Adipocyte (in vitro differentiated cells): ENCODE results near the gene CASQ2.

Experiments
- DNase-seq: peaks from one replicate; pipeline ENCODE4 v3.0.0-alpha.2; 2015; ENCODE audit warnings: low read depth
- H3K27me3 ChIP-seq: replicated peaks from 2 replicates; pipeline ENCODE4 v1.7.0; 2013; ENCODE audit warnings: mild to moderate bottlenecking, low read length, moderate library complexity; ENCODE audit not compliant: control insufficient read depth, insufficient read depth
- H3K36me3 ChIP-seq: 2 replicates; pipeline ENCODE4 v1.7.0; 2013; ENCODE audit warnings: low read length, mild to moderate bottlenecking, moderate library complexity; ENCODE audit not compliant: control insufficient read depth, insufficient read depth, severe bottlenecking
- H3K4me1 ChIP-seq: 2 replicates; pipeline ENCODE4 v1.7.0; 2013; ENCODE audit warnings: mild to moderate bottlenecking, low read length, moderate library complexity; ENCODE audit not compliant: control insufficient read depth, insufficient read depth
- H3K4me3 ChIP-seq: 2 replicates; pipeline ENCODE4 v1.7.0; 2013; ENCODE audit warnings: mild to moderate bottlenecking, low read length, moderate library complexity
- H3K9ac ChIP-seq: 2 replicates; pipeline ENCODE4 v1.7.0; 2013; ENCODE audit warnings: mild to moderate bottlenecking, low read length, moderate library complexity
- H3K9me3 ChIP-seq: 2 replicates; pipeline ENCODE4 v1.7.0; 2013; ENCODE audit warnings: mild to moderate bottlenecking, low read length, moderate library complexity; ENCODE audit not compliant: control insufficient read depth

The CASQ2 gene

DNA sequence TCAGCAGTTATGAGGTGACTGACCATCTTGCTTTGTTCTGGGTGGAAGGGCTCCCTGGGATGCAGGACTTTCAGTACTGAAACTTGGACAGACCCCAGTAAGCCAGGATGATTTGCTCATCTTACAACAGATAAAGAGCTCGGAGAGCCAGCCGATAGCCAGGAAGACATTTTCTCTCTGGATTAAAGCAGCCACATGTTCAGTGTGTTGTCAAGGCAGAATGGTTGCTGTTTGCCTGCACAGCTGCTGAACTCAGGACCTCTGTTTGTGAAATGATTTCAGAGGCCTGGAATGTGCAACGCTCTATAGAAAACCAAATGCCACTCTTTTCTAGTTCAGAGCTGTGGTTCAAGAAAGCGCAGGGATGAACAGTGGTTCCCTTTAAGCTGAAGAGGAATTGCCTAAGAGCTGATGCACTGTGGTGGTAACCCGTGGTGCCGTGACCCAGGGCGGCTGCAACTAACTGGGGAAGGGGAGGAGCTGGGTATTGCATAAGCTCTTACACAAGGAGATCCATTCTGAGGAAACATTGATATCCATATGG lies 40.7 kb downstream of the CASQ2 start:
- H3K9ac ChIP-seq = peak overlapping the region; percentile 65
- H3K9me3 ChIP-seq = no peaks in the 10 kb centered on the region
- no peaks in the 10 kb centered on the region for H3K27me3 ChIP-seq
- H3K4me3 ChIP-seq = peak overlapping the region; percentile 41
- H3K4me1 ChIP-seq = peaks cover 33% of the 10 kb centered on the region
- DNase-seq = peak; percentile 93
- no peaks in the 10 kb centered on the region for H3K36me3 ChIP-seq

DNA sequence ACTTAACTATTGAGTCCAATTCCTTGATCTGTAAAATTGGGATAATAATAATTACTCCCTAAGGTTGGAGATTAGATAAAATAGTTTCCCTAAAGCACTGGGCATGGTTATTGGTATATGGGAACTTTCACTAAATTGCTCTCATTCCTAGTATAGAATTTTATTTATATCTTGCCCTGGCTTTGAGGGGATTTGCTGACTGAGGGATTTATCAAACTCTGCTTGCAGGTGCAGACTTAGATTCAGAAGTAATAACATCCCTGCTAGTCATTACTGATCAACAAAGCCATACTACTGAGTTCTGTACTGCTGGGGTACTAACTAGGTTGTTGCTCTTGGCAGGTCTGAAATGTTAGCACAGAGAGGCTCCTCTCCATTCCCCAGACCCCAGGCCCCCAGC lies 41.9 kb downstream of the CASQ2 start:
- Histone ChIP-seq H3K9me3 (no peaks in the 10 kb centered on the region), H3K27me3 (no peaks in the 10 kb centered on the region), H3K4me3 (no peak overlapping the region), H3K4me1 (peaks cover 33% of the 10 kb centered on the region), H3K36me3 (no peaks in the 10 kb centered on the region), H3K9ac (no peak overlapping the region)
- no peak for DNase-seq

DNA sequence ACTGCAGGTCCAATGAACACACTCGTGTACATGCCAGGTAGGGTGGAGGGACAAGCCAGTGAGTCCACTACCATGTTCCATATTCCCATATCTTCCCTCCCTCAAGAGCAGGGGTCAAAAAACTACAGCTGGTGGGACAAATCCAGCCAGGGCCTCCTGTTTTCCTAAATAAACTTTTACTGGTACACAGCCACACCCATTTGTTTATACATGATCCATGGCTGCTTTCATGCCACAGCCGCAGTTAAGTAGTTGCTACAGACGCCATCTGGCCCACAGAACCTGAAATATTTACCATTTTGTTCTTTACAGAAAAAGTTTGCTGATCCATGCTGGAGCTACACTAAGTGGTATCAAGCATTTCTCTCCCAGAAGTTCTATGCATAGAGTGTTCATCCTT lies 42.4 kb downstream of the CASQ2 start:
- H3K36me3 ChIP-seq = no peaks in the 10 kb centered on the region
- no peaks in the 10 kb centered on the region for H3K27me3 ChIP-seq
- H3K4me3 ChIP-seq = no peak overlapping the region
- H3K4me1 ChIP-seq = peaks cover 33% of the 10 kb centered on the region
- DNase-seq = peak; percentile 16
- no peaks in the 10 kb centered on the region for H3K9me3 ChIP-seq
- peak overlapping the region; percentile 10 for H3K9ac ChIP-seq

DNA sequence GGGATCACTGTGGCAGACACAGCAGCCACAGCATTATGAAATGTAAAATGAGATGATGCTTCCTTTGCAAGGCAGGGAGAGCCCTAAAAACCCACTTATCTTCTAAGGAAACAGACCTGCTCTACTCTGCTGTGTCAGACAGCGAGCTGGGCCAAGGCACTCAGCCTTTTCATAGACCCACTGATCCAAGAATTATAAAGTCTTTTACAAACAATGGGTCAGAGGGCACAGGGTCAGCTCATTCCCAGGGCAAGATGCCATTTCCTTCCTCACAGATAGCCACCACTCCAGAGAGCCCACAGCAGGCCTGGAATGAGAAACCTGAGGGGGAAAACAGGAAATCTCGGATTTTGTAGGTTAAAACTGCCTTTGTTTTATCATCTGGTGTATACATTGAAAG lies 42.9 kb downstream of the CASQ2 start:
- Histone ChIP-seq H3K36me3 (no peaks in the 10 kb centered on the region), H3K4me1 (peaks cover 33% of the 10 kb centered on the region), H3K9me3 (no peaks in the 10 kb centered on the region), H3K4me3 (no peak overlapping the region), H3K9ac (peak overlapping the region; percentile 10), H3K27me3 (no peaks in the 10 kb centered on the region)
- DNase-seq = no peak

DNA sequence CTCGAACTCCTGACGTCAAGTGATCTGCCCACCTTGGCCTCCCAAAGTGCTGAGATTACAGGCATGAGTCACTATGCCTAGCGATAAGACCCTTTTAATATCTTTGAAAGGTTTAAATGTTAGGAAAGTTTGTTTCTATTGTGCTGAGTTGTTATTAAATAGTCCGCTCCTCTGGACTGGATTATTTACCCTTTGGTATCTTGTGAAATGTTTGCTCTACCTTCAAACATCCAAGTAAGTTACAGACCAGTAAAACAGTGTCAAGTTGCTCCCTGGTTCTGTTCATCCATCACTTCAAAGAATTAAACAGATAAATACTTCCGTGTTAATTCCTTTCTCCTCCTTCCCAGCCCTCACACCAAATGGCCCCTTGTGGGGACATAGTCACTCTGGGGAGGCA lies 44.8 kb downstream of the CASQ2 start:
- no peak overlapping the region for H3K9ac ChIP-seq
- no peaks in the 10 kb centered on the region for H3K9me3 ChIP-seq
- peaks cover 33% of the 10 kb centered on the region for H3K4me1 ChIP-seq
- no peaks in the 10 kb centered on the region for H3K36me3 ChIP-seq
- DNase-seq = no peak
- no peaks in the 10 kb centered on the region for H3K27me3 ChIP-seq
- no peak overlapping the region for H3K4me3 ChIP-seq

DNA sequence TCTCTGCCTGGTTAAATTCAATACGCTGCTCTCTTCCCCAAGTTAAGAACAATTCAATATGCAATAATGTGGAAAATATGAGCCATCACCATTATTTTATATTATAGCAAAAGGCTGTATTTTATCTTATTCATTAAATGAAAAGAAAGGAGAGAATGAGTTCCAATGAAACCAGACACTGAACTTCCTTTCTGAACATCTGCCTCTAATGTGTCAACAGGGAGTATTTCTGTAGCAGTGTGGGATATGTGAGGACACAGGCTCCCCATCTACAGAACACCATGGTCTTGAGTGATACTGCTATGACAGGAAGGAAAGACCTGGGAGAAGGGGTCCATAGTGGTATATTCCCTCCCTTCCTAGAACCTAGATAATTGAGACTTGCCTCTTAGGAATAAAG lies 46.3 kb downstream of the CASQ2 start:
- no peak for DNase-seq
- Histone ChIP-seq H3K9ac (no peak overlapping the region), H3K36me3 (no peaks in the 10 kb centered on the region)

DNA sequence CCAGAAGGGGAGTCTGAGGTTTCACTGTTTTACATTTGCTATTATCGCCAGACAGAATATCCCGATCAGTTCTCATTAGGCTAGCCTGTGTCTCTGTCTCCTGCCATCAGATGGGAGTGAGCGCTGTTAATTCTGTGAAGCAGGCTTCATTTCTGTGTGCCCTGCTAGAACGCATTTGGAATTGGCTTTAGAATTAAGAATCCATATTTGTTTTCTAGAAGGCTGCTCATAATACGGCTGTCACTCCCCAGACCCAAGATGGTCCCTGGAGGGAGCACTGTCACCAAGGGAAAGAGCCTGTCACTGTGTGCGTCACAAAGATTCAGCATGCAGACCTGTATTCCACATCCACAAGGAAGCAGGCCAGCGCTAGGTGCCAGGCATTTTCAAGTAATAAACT lies 49.2 kb downstream of the CASQ2 start:
- Histone ChIP-seq H3K36me3 (no peaks in the 10 kb centered on the region), H3K9ac (no peak overlapping the region), H3K27me3 (peaks cover 4% of the 10 kb centered on the region), H3K9me3 (no peaks in the 10 kb centered on the region), H3K4me3 (no peak overlapping the region), H3K4me1 (no peaks in the 10 kb centered on the region)
- DNase-seq = no peak

More for the DNA sequence above, 46.3 kb downstream of the CASQ2 start:
- Histone ChIP-seq H3K4me1 (peaks cover 18% of the 10 kb centered on the region), H3K27me3 (no peaks in the 10 kb centered on the region), H3K4me3 (no peak overlapping the region), H3K9me3 (no peaks in the 10 kb centered on the region)

DNA sequence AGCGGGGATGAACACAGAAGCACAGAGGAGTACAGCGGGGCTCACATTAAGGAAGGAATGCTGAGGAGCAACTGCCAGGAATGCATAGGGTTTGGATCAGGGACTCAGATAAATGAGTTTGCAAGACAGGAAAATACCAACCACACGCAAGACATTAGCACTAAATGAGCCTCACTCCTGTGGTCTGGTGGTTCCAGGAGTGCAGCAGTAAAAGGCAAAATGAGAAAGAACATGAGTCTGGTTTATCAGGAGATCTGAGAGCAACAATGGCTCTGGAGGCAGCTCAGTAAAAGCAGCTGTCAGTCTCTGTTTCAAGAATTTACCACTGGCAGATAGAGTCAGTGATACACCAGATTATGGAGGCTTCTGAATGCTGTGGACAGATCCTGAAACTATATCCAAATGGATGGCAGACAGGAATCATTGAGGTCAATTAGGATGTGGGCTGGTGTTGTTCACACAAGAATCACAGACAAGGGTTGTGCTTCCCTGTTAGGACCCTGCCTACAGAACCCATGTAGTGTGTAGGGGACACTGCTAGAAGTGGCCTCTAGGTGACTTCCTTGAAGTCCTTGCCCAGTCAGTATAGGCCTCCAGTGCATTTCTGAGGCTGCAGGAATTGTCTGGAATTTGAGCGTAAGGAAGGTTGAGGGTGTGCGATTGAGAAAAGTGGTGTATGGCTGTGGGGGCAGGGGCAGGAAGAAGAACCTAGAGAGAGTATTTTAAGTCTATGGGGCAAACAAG lies 50.3 kb downstream of the CASQ2 start:
- Histone ChIP-seq H3K9ac (no peak overlapping the region), H3K36me3 (no peaks in the 10 kb centered on the region), H3K4me3 (no peak overlapping the region), H3K9me3 (no peaks in the 10 kb centered on the region), H3K4me1 (no peaks in the 10 kb centered on the region), H3K27me3 (peaks cover 13% of the 10 kb centered on the region)
- no peak for DNase-seq

DNA sequence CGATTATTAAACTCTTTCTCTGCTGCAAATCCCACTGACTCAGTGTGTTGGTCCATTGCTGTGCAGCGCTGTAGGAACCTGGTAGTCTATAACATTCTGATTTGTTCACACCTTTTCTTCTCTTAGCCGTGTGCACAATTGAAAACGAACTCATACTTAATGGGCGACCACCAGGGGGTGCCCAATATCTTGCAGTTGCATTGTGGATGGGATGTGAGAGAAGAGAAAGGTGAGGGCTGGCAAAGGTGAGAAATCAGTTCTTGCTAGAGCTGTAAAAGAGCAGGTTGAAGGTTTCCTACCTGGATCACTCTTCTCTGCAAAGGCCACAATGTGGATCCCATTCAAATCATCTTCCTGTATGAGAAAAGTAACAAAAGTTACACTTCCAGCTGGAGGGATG lies 51.0 kb downstream of the CASQ2 start:
- DNase-seq = peak; percentile 44

DNA sequence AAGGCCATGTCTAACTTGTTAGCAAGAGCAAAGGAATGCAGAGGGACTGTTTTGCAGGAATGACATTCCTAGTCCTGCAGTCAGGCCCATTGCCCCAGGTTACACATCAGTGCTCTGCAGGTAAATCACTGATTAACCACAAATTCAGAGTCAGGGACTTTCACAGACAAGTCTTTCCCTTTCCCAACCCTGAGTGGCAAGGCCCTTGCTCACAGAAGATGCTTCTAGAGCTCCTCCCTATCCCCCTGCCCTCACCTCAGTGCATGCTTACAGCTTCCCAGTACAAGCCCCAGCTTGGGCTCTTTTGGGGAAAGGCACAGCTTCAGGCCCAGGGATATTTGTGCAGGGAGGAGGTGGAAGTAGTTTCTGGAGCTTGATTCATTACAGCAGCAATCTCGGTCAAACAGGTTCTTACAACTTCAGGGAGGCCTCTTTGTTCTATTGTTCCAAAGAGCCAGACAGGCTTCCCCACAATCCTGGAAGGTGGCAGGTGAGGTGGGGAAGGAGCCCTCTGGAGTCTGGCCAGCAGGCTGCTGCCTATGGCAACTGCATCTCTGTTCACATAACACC lies 53.9 kb downstream of the CASQ2 start:
- Histone ChIP-seq H3K4me3 (no peak overlapping the region), H3K9me3 (no peaks in the 10 kb centered on the region), H3K36me3 (no peaks in the 10 kb centered on the region), H3K9ac (no peak overlapping the region), H3K27me3 (peaks cover 31% of the 10 kb centered on the region), H3K4me1 (no peaks in the 10 kb centered on the region)
- no peak for DNase-seq

More for the DNA sequence above, 51.0 kb downstream of the CASQ2 start:
- Histone ChIP-seq H3K4me3 (no peak overlapping the region), H3K27me3 (peaks cover 18% of the 10 kb centered on the region), H3K4me1 (no peaks in the 10 kb centered on the region), H3K36me3 (no peaks in the 10 kb centered on the region), H3K9me3 (no peaks in the 10 kb centered on the region), H3K9ac (no peak overlapping the region)

DNA sequence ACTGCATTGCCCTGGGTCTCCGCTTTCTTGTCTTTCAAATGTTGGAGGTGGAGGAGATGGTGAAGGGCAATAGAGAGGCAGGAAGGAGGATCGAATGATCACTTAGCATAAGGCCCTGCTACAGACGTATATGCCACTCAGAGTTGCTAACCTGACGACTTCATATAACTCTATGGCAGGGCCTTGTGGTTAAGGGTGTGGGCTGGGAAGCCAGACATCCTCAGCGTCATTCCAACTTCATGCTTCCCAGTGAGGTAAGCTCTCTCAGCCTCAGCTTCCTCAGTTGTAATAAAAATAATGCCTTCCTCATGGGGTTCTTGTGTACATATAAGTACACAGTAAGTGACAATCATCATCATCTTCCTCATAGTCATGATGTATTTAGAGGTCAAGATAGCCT lies 54.6 kb downstream of the CASQ2 start:
- Histone ChIP-seq H3K36me3 (no peaks in the 10 kb centered on the region), H3K4me1 (no peaks in the 10 kb centered on the region), H3K9me3 (no peaks in the 10 kb centered on the region), H3K9ac (no peak overlapping the region), H3K4me3 (no peak overlapping the region), H3K27me3 (peaks cover 38% of the 10 kb centered on the region)
- no peak for DNase-seq
